GM18858 (cell line): ENCODE results near the gene HS3ST4.

Source experiments
- ATAC-seq: cut with Tn5 transposase; IDR thresholded peaks from one replicate; pipeline ENCODE4 v1.9.1; 2021; ENCODE audit not compliant: unreplicated experiment

The HS3ST4 gene

DNA sequence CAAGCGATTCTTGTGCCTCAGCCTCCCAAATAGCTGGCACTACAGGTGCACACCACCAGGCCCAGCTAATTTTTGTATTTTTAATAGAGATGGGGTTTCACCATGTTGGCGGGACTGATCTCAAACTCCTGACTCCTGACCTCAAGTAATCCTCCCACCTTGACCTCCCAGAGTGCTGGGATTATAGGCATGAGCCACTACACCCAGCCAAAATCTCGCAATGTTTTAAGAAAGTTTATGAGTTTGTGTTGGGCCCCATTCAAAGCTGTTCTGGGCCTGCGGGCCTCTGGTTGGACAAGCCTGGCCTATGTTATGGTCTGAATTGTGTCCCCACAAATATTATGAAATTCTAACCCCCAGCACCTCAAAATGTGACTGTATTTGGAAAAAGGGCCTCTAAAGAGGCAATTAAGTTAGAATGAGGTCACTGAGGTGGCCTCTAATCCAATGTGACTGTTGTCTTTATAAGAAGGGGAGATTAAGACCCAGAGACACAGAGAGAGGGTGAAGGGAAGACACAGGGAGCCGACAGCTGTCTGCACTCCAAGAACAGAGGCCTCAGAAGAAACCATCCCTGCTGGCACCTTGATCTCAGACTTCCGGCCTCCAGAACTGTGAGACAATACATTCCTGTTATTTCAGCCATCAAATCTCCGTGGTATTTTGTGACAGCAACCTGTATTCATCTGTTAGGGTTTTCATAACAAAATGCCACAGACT is 469.9 kb downstream of the HS3ST4 start:
- no peak for ATAC-seq

DNA sequence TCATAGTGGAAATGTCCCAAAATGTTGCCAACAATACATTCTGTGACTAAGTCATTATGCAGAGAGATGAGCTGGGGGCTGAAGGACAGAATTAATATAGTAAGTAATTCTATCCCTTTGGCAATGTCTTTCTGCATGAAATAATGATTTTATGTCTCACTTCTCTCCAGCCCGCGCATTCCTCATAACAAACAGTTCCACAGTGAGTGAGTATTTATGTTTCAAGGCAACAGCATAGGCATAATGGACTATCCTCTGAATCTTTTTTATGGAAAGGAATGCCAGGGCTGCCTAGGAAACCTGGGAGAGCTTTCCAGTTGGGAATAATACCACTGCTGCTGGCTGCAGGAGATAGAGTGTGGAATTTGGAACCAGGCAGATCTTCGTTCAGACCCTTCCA is 477.7 kb downstream of the HS3ST4 start:
- no peak for ATAC-seq

DNA sequence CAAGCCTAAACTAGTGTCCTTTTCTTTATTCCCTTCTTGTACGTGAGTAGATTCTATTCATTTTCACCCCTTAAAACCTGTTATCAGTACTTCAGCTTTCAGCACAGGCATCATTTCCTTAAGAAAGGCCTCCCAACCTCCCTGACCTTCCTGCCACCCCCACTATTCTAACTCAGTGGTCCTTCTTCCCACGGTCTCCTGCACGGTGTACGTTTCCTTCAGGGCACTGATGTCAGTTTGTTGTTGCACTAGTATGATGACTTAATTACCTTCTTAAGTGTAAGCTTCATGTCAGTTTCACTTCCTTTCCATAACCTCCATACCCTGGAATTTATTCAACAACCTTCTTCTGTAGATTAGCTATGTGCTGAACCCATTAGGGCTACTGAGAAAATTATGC is 484.2 kb downstream of the HS3ST4 start:
- ATAC-seq: no peak

DNA sequence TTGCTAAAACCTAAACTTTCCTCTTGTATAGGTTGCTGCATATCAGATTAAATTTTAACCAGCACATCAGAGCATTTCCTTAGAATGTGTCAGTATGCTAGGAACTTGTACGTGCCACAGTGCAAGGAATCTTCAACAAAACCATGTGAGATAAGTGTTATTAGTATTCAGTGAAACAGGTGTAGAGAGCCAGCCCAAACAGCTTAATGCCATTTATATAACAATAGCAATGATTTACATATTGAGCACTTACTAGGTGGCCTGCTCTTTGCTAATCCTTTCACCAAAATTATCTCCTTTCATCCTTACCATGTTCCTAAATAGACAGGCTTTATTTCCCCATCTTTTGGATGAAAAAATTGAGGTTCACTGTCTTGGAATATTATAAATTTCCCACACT is 485.7 kb downstream of the HS3ST4 start:
- ATAC-seq: no peak

DNA sequence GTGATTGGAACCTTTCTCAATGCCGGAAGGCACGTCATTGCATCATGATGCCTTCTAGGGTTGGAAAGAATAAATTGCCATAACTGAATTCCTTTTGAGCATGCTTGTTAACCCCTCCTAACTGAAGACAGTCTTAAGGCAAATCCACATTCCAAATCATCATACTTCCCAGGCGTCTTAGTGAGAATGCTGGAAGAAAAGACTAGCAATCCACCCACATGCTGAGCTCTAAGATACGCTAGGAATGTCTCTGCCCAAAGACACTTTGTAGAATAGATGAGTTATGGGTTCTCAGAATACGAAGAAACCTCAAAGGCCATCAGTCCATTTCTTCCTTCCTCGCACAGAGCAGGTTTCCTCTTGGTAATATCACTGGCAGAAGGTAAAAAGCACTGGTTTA is 486.5 kb downstream of the HS3ST4 start:
- no peak for ATAC-seq

DNA sequence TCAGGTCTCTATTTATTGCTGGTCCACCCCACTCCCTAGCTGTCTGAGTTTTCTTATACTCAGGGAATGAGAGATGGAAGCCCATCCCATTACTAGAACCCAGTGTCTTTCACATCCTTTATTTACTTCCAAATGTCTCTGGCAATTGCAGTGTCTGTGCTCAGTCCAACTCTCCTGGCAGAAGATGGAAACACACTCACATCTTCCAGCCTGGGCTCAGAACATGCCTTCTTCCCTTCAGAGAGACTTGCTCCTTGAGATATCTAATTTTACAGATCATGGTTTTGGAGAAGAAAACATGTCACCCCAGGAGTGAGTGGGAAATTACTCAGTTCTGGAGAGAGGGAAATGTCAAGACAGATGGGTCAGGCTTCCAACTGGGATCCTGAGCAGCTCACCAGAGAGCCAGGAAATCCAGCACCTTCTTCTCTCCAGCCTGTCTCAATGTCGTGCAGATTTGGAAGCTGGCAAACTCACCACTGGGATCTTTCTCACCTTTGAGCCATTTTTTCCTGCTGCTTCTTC is 494.4 kb downstream of the HS3ST4 start:
- ATAC-seq: no peak
